Parathyroid adenoma (tissue), 2 donors: ENCODE results near the gene HERC2.
"Not testable (repeated sequence)": the region's sequence is repeated elsewhere in the genome, so short reads cannot be mapped to it uniquely, and the experiment has no call there.

Source experiments
- H2AFZ ChIP-seq: fragments of 300-600 bp; sonication (generic); one replicate; pipeline ENCODE4 v1.7.0; 2017; ENCODE audit warnings: antibody characterized with exemption, mild to moderate bottlenecking
- H3K27ac ChIP-seq: fragments of 300-600 bp; sonication (generic); one replicate; pipeline ENCODE4 v1.7.0; 2017
- H3K27me3 ChIP-seq: fragments of 300-600 bp; sonication (generic); one replicate; pipeline ENCODE4 v1.7.0; 2017; ENCODE audit warnings: low read length; ENCODE audit not compliant: control insufficient read depth, insufficient read depth
- H3K36me3 ChIP-seq: fragments of 300-600 bp; sonication (generic); one replicate; pipeline ENCODE4 v1.7.0; 2017; ENCODE audit warnings: low read length; ENCODE audit not compliant: control insufficient read depth, insufficient read depth
- H3K4me1 ChIP-seq: fragments of 300-600 bp; sonication (generic); one replicate; pipeline ENCODE4 v1.7.0; 2017; ENCODE audit warnings: control low read depth
- H3K4me2 ChIP-seq: fragments of 300-600 bp; sonication (generic); one replicate; pipeline ENCODE4 v1.7.0; 2017; ENCODE audit warnings: low read length
- H3K4me3 ChIP-seq: fragments of 300-600 bp; sonication (generic); one replicate; pipeline ENCODE4 v1.7.0; 2017; ENCODE audit warnings: low read depth, low read length
- H3K79me2 ChIP-seq: fragments of 300-600 bp; sonication (generic); one replicate; pipeline ENCODE4 v1.7.0; 2017; ENCODE audit warnings: control low read depth
- H3K9ac ChIP-seq: fragments of 300-600 bp; sonication (generic); one replicate; pipeline ENCODE4 v1.7.0; 2017; ENCODE audit warnings: mild to moderate bottlenecking
- H3K9me3 ChIP-seq: fragments of 300-600 bp; sonication (generic); one replicate; pipeline ENCODE4 v1.7.0; 2017; ENCODE audit warnings: low read length; ENCODE audit not compliant: control insufficient read depth
- CTCF ChIP-seq: fragments of 300-600 bp; sonication (generic); IDR thresholded peaks from one replicate; pipeline ENCODE4 v1.7.0; 2017; ENCODE audit warnings: antibody characterized with exemption, mild to moderate bottlenecking
- donor health status: primary hyperparathyroidism.

The HERC2 gene

GRCh38 chr15:28178727-28179126, 143.3 kb downstream of the HERC2 start:
- Histone ChIP-seq H3K4me3 (no peak overlapping the region), H3K9ac (no peak overlapping the region), H3K27ac (no peak overlapping the region), H3K4me1 (no peaks in the 10 kb centered on the region), H3K27me3 (no peaks in the 10 kb centered on the region), H3K36me3 (no peaks in the 10 kb centered on the region), H3K79me2 (no peaks in the 10 kb centered on the region), H3K9me3 (no peaks in the 10 kb centered on the region), H3K4me2 (no peak overlapping the region), H2AFZ (no peak overlapping the region)
- TF ChIP-seq CTCF: no peak

GRCh38 chr15:28178290-28178689, 143.7 kb downstream of the HERC2 start:
- H3K4me2 ChIP-seq: no peak overlapping the region
- H2AFZ ChIP-seq: no peak overlapping the region
- H3K9me3 ChIP-seq: no peaks in the 10 kb centered on the region
- no peaks in the 10 kb centered on the region for H3K27me3 ChIP-seq
- H3K79me2 ChIP-seq: no peaks in the 10 kb centered on the region
- no peaks in the 10 kb centered on the region for H3K36me3 ChIP-seq
- no peaks in the 10 kb centered on the region for H3K4me1 ChIP-seq
- TF ChIP-seq CTCF: no peak
- no peak overlapping the region for H3K4me3 ChIP-seq
- H3K9ac ChIP-seq: no peak overlapping the region
- H3K27ac ChIP-seq: no peak overlapping the region

- Histone ChIP-seq H3K4me1 (no peaks in the 10 kb centered on the region), H3K9me3 (no peaks in the 10 kb centered on the region), H2AFZ (no peak overlapping the region), H3K27ac (no peak overlapping the region), H3K36me3 (no peaks in the 10 kb centered on the region), H3K27me3 (no peaks in the 10 kb centered on the region), H3K79me2 (no peaks in the 10 kb centered on the region), H3K4me2 (no peak overlapping the region), H3K9ac (no peak overlapping the region), H3K4me3 (no peak overlapping the region)
- TF ChIP-seq CTCF: no peak
Observed at GRCh38 chr15:28169366-28169765, 152.6 kb downstream of the HERC2 start.

GRCh38 chr15:28168405-28169121, 153.4 kb downstream of the HERC2 start:
- not testable (repeated sequence) for H3K4me2 ChIP-seq, H3K36me3 ChIP-seq, H2AFZ ChIP-seq, H3K27ac ChIP-seq, H3K79me2 ChIP-seq, H3K4me3 ChIP-seq, H3K9me3 ChIP-seq, H3K4me1 ChIP-seq, H3K27me3 ChIP-seq, H3K9ac ChIP-seq

GRCh38 chr15:28167042-28167441, 154.9 kb downstream of the HERC2 start:
- H3K36me3 ChIP-seq: no peaks in the 10 kb centered on the region
- H3K79me2 ChIP-seq: no peaks in the 10 kb centered on the region
- no peak overlapping the region for H3K4me2 ChIP-seq
- no peaks in the 10 kb centered on the region for H3K9me3 ChIP-seq
- no peak for TF ChIP-seq CTCF
- H3K4me3 ChIP-seq: no peak overlapping the region
- H3K27ac ChIP-seq: no peak overlapping the region
- no peak overlapping the region for H3K9ac ChIP-seq
- no peak overlapping the region for H2AFZ ChIP-seq
- H3K27me3 ChIP-seq: no peaks in the 10 kb centered on the region
- no peaks in the 10 kb centered on the region for H3K4me1 ChIP-seq
